Stimulated activated CD4-positive, alpha-beta T cell treated with anti-CD3 and anti-CD28 coated beads, Interleukin-4, amount 100 ng/mL, for 4 hours (primary cell): ENCODE measurements around the gene RPL10A.
"Not testable (repeated sequence)": the region's sequence is repeated elsewhere in the genome, so short reads cannot be mapped to it uniquely, and the experiment has no call there.

Source experiments
- DNase-seq, 2 experiments: peaks; one replicate each; pipeline ENCODE4 v3.0.0-alpha.2; 2020

Gene RPL10A

GRCh38 chr6:35468181-35468979 lies at the start of gene RPL10A:
TSS of gene RPL10A (plus strand) at chr6:35468401. CDS start at chr6:35468435, 34 bp downstream.
- peak; percentile 92 to 97 for DNase-seq

GRCh38 chr6:35419417-35419816 lies 48.8 kb upstream of the RPL10A start:
- no peak for DNase-seq

- no peak for DNase-seq
These were observed 48.2 kb upstream of the RPL10A start for GRCh38 chr6:35419961-35420360.

- no peak for DNase-seq
These were observed 42.9 kb upstream of the RPL10A start for GRCh38 chr6:35425284-35425683.

GRCh38 chr6:35426074-35426473 lies 42.1 kb upstream of the RPL10A start:
- DNase-seq: no peak

- DNase-seq: no peak
These were observed 40.8 kb upstream of the RPL10A start for GRCh38 chr6:35427435-35427834.

- DNase-seq: no peak
These were observed 40.3 kb upstream of the RPL10A start for GRCh38 chr6:35427851-35428321.

GRCh38 chr6:35428421-35429149 lies 39.6 kb upstream of the RPL10A start:
- no peak for DNase-seq

- DNase-seq: no peak
These were observed 38.7 kb upstream of the RPL10A start for GRCh38 chr6:35429463-35429862.

- DNase-seq: no peak
These were observed 35.9 kb upstream of the RPL10A start for GRCh38 chr6:35432291-35432690.

- DNase-seq: not testable (repeated sequence)
These were observed 35.5 kb upstream of the RPL10A start for GRCh38 chr6:35432702-35433101.

- no peak for DNase-seq
These were observed 32.9 kb upstream of the RPL10A start for GRCh38 chr6:35435074-35435837.

GRCh38 chr6:35436071-35436857 lies 31.9 kb upstream of the RPL10A start:
- DNase-seq: no peak

GRCh38 chr6:35438378-35439065 lies 29.7 kb upstream of the RPL10A start:
- DNase-seq: not testable (repeated sequence)

- no peak for DNase-seq
These were observed 28.9 kb upstream of the RPL10A start for GRCh38 chr6:35439308-35439707.

GRCh38 chr6:35441205-35441604 lies 27.0 kb upstream of the RPL10A start:
- DNase-seq: no peak

- DNase-seq: no peak
These were observed 26.6 kb upstream of the RPL10A start for GRCh38 chr6:35441642-35442041.

- DNase-seq: no peak
These were observed 25.5 kb upstream of the RPL10A start for GRCh38 chr6:35442693-35443092.

GRCh38 chr6:35443341-35444030 lies 24.7 kb upstream of the RPL10A start:
- DNase-seq: no peak

- no peak for DNase-seq
These were observed 22.5 kb upstream of the RPL10A start for GRCh38 chr6:35445691-35446090.

GRCh38 chr6:35448191-35448590 lies 20.0 kb upstream of the RPL10A start:
- DNase-seq: no peak
